DOHH2 (cell line): ENCODE measurements around the gene MYH1.

Experiments
- CTCF ChIP-seq: fragments of 200-600 bp; sonication (generic); IDR thresholded peaks from one replicate; pipeline ENCODE4 v1.5.1; 2014; ENCODE audit warnings: antibody characterized with exemption, mild to moderate bottlenecking, low read depth, low read length; ENCODE audit not compliant: poor library complexity, severe bottlenecking
- EZH2phosphoT487 ChIP-seq: fragments of 200-600 bp; sonication (generic); IDR thresholded peaks from 2 replicates; pipeline ENCODE4 v1.6.1; 2017; ENCODE audit warnings: borderline replicate concordance, mild to moderate bottlenecking, antibody characterized with exemption, low read length, moderate library complexity, mixed read lengths

- TF ChIP-seq CTCF (no peak), EZH2phosphoT487 (no peak)
Measured at GRCh38 chr17:10457952-10458351, 60.4 kb downstream of the MYH1 start.
